OCI-LY7 (cell line): ENCODE results near the gene SIX1. TPM values are rescaled to one million over a fixed set of nuclear protein-coding genes. Genes with fewer than 3 reads are reported as not detected.

Experiments
- BruUV-seq: library from RNA; stranded (reverse); fragments of 400-500 nt; replicated peaks from 2 replicates; lab custom pipeline; 2021; lab: Mats Ljungman, UMichigan
- CTCF ChIA-PET: fragments of 300-600 bp; sonication (Branson Sonifier 250); formaldehyde crosslinking; loops from one replicate; lab custom pipeline; 2022; ENCODE audit warnings: antibody characterized with exemption; ENCODE audit not compliant: unreplicated experiment; lab: Charles Lee
- POLR2A ChIA-PET: fragments of 300-600 bp; sonication (Branson Sonifier 250); formaldehyde crosslinking; loops from one replicate; lab custom pipeline; 2022; ENCODE audit warnings: antibody characterized with exemption; lab: Charles Lee
- DNase-seq: peaks from one replicate; pipeline ENCODE4 v3.0.0-alpha.2; 2015; ENCODE audit warnings: low spot score
- H2AFZ ChIP-seq: fragments of 200-600 bp; sonication (generic), shearing (Covaris generic); 2 replicates; pipeline ENCODE4 v1.6.1; 2014; ENCODE audit warnings: mild to moderate bottlenecking, antibody characterized with exemption, low read length, moderate library complexity
- H3K27ac ChIP-seq: fragments of 200-600 bp; sonication (generic); 2 replicates; pipeline ENCODE4 v1.5.1; 2014; ENCODE audit warnings: mixed run types, low read depth, mild to moderate bottlenecking, moderate library complexity, low read length, inconsistent platforms; ENCODE audit not compliant: poor library complexity, severe bottlenecking
- H3K36me3 ChIP-seq: fragments of 200-600 bp; sonication (generic); 2 replicates; pipeline ENCODE4 v1.6.1; 2014; ENCODE audit warnings: mild to moderate bottlenecking, antibody characterized with exemption, low read length, moderate library complexity, mixed read lengths; ENCODE audit not compliant: insufficient read depth
- H3K4me1 ChIP-seq: fragments of 200-600 bp; sonication (generic); 2 replicates; pipeline ENCODE4 v1.5.1; 2014; ENCODE audit warnings: mild to moderate bottlenecking, low read length; ENCODE audit not compliant: insufficient read depth, poor library complexity, severe bottlenecking
- H3K4me2 ChIP-seq: fragments of 200-600 bp; sonication (generic); 2 replicates; pipeline ENCODE4 v1.6.1; 2014; ENCODE audit warnings: mild to moderate bottlenecking, low read length
- H3K4me3 ChIP-seq: fragments of 200-600 bp; sonication (generic); 2 replicates; pipeline ENCODE4 v1.5.1; 2014; ENCODE audit warnings: mild to moderate bottlenecking, low read depth, low read length; ENCODE audit not compliant: poor library complexity, severe bottlenecking
- H3K79me2 ChIP-seq: fragments of 200-600 bp; sonication (generic); 2 replicates; pipeline ENCODE4 v1.6.1; 2016; ENCODE audit warnings: low read depth, mild to moderate bottlenecking, low read length, moderate library complexity, mixed read lengths; ENCODE audit not compliant: insufficient read depth
- H3K9me2 ChIP-seq: fragments of 200-600 bp; sonication (generic); 2 replicates; pipeline ENCODE4 v1.6.1; 2016; ENCODE audit warnings: mild to moderate bottlenecking, low read length, mixed read lengths; ENCODE audit not compliant: insufficient read depth
- H3K9me3 ChIP-seq: fragments of 200-600 bp; sonication (generic); 2 replicates; pipeline ENCODE4 v1.6.1; 2014; ENCODE audit warnings: mild to moderate bottlenecking, mixed run types, low read length, mixed read lengths
- H4K20me1 ChIP-seq: fragments of 200-600 bp; sonication (generic); 2 replicates; pipeline ENCODE4 v1.6.1; 2014; ENCODE audit warnings: mild to moderate bottlenecking, antibody characterized with exemption, low read length, moderate library complexity, mixed read lengths; ENCODE audit not compliant: insufficient read depth
- CTCF ChIP-seq: fragments of 200-600 bp; sonication (generic); conservative IDR thresholded peaks from 2 replicates; pipeline ENCODE4 v1.5.1; 2014; ENCODE audit warnings: mild to moderate bottlenecking, antibody characterized with exemption, low read length, moderate library complexity, mixed read lengths
- EZH2phosphoT487 ChIP-seq: fragments of 200-600 bp; sonication (generic); IDR thresholded peaks from 2 replicates; pipeline ENCODE4 v1.6.1; 2018; ENCODE audit warnings: low read depth, borderline replicate concordance, mild to moderate bottlenecking, mixed run types, antibody characterized with exemption, low read length, moderate library complexity, mixed read lengths
- intact Hi-C: fragments of 100-400 bp; cut with micrococcal nuclease; formaldehyde crosslinking; loops from one replicate; pipeline ENCODE4 v1.10.0; 2022; ENCODE audit not compliant: unreplicated experiment
- total RNA-seq, 2 experiments: library from RNA; depleted of rRNA in 1 of 2; stranded (reverse); fragments of >200 nt in 1 of 2; shearing (Covaris generic) in 1 of 2; gene quantifications; 2 replicates each; pipeline ENCODE4 v1.2.3, GENCODE V29; 2014 to 2022

SIX1 gene
- total RNA-seq, 2 experiments from 2014 or later: 0.35 to 2.9 TPM

GRCh38 chr14:60652674-60653651 is 3.7 kb upstream of the SIX1 start:
- H2AFZ ChIP-seq: no peak overlapping the region
- H3K79me2 ChIP-seq: no peaks in the 10 kb centered on the region
- H3K9me2 ChIP-seq: no peaks in the 10 kb centered on the region
- CTCF ChIA-PET: no interaction called here
- no peaks in the 10 kb centered on the region for H3K36me3 ChIP-seq
- intact Hi-C loops: no loop called here
- no peaks in the 10 kb centered on the region for H3K9me3 ChIP-seq
- POLR2A ChIA-PET: interaction anchor here (1.0 kb wide), 1 partner anchor 382 kb away, joined by 3 read pairs; no protein-coding TSS in a partner anchor
- BruUV-seq: no TSS peak
- no peak overlapping the region for H3K27ac ChIP-seq
- no peak for TF ChIP-seq EZH2phosphoT487
- no peak overlapping the region for H3K4me3 ChIP-seq
- no peaks in the 10 kb centered on the region for H4K20me1 ChIP-seq
- H3K4me2 ChIP-seq: no peak overlapping the region
- H3K4me1 ChIP-seq: peaks cover 15% of the 10 kb centered on the region
- no peak for DNase-seq

DNA sequence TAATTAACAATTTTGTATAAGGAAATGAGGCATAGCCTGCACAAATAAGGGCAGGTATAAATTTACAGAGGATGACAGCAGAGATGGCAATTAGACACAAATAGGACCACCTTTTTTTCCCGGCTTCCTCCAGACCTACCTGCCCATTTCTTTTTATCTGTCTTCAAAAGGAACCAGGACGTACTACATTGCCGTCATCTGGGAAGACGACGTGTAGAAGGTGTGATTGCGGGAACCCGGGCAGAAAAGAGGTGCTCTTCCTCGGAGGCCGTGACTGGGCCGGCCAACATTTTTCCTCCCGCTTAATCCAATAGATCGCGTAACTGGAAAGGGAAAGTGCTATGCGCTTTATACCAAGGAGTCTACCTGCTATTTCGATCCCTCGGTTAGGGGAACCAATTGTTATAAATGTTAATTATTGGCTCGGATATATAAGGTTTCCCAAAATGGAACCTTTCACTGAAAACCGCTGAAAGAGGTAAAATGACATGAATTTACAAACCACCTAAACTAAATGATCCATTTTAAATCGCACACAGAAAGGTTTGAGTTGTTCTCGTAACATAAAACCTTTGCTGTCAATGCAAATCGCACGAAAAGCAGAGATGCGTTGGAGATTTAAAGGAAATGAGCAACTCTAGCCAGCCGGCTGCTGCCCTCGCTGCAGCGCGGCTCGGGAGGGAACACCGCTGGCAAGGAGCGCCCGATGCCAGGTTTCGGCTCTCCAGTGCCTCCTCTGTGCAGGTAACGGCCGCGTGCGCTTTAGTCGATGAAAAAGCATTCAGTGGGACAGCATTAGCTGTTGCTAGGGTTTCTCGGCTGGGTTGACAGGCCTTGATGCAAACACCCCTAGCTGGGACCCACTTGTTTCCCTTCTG is 2.8 kb upstream of the SIX1 start:
- DNase-seq: no peak
- Histone ChIP-seq H3K4me3 (no peak overlapping the region), H3K9me3 (no peaks in the 10 kb centered on the region), H4K20me1 (no peaks in the 10 kb centered on the region), H3K27ac (no peak overlapping the region), H3K36me3 (no peaks in the 10 kb centered on the region), H3K4me1 (peaks cover 10% of the 10 kb centered on the region), H3K4me2 (no peak overlapping the region), H3K9me2 (no peaks in the 10 kb centered on the region), H2AFZ (no peak overlapping the region), H3K79me2 (no peaks in the 10 kb centered on the region)
- ChIA-PET POLR2A (no interaction called here), CTCF (no interaction called here)
- no TSS peak for BruUV-seq
- TF ChIP-seq EZH2phosphoT487 (no peak), CTCF (no peak)
- intact Hi-C loops: no loop called here

GRCh38 chr14:60651086-60651795 is 2.0 kb upstream of the SIX1 start:
- POLR2A ChIA-PET: no interaction called here
- no peak overlapping the region for H3K4me3 ChIP-seq
- intact Hi-C loops: no loop called here
- no peak for DNase-seq
- no peak overlapping the region for H2AFZ ChIP-seq
- H3K27ac ChIP-seq: no peak overlapping the region
- TF ChIP-seq EZH2phosphoT487: no peak
- TF ChIP-seq CTCF: no peak
- H4K20me1 ChIP-seq: no peaks in the 10 kb centered on the region
- no peaks in the 10 kb centered on the region for H3K36me3 ChIP-seq
- no peaks in the 10 kb centered on the region for H3K9me2 ChIP-seq
- no peaks in the 10 kb centered on the region for H3K9me3 ChIP-seq
- CTCF ChIA-PET: no interaction called here
- no peak overlapping the region for H3K4me2 ChIP-seq
- peaks cover 3% of the 10 kb centered on the region for H3K4me1 ChIP-seq
- BruUV-seq: no TSS peak
- H3K79me2 ChIP-seq: no peaks in the 10 kb centered on the region
